Lung (tissue), 12 donors: Measurements from ENCODE around the gene SLC5A4. TPM values are rescaled to one million over a fixed set of nuclear protein-coding genes. Genes with fewer than 3 reads are reported as not detected.

Experiments used
- ATAC-seq: fragments of 200-7000 bp; cut with Tn5 transposase; one replicate; pipeline ENCODE4 v1.9.1; 2020; ENCODE audit warnings: moderate number of reproducible peaks; ENCODE audit not compliant: insufficient read depth, low FRiP score
- DNase-seq, 3 donors: peaks; one replicate each; pipeline ENCODE4 v3.0.0-alpha.2; 2013 to 2017
- H3K27ac ChIP-seq, 2 donors: one replicate each; pipeline ENCODE4 v1.5.1; 2013; ENCODE audit warnings: mild to moderate bottlenecking in 2 of 2, moderate library complexity in 2 of 2, control low read depth in 1 of 2, inconsistent platforms in 1 of 2, low read depth in 1 of 2, low read length in 1 of 2
- H3K27me3 ChIP-seq, 3 donors: one replicate each; pipeline ENCODE4 v1.5.1; 2013; ENCODE audit warnings: low read length in 2 of 3; ENCODE audit not compliant: control insufficient read depth in 3 of 3, insufficient read depth in 3 of 3
- H3K36me3 ChIP-seq, 4 donors: one replicate each; pipeline ENCODE4 v1.5.1; 2013; ENCODE audit warnings: low read length in 4 of 4, mild to moderate bottlenecking in 1 of 4, moderate library complexity in 1 of 4; ENCODE audit not compliant: control insufficient read depth in 4 of 4, insufficient read depth in 4 of 4
- H3K4me1 ChIP-seq, 5 donors: one replicate each; pipeline ENCODE4 v1.5.1; 2013; ENCODE audit warnings: low read length in 5 of 5, mild to moderate bottlenecking in 2 of 5, moderate library complexity in 1 of 5; ENCODE audit not compliant: control insufficient read depth in 5 of 5, insufficient read depth in 5 of 5
- H3K4me3 ChIP-seq: one replicate; pipeline ENCODE4 v1.5.1; 2013; ENCODE audit warnings: mild to moderate bottlenecking, control low read depth, moderate library complexity
- H3K9ac ChIP-seq, 2 donors: one replicate each; pipeline ENCODE4 v1.5.1; 2013; ENCODE audit warnings: low read length in 2 of 2, control low read depth in 1 of 2; ENCODE audit not compliant: insufficient read depth in 1 of 2
- H3K9me3 ChIP-seq, 4 donors: one replicate each; pipeline ENCODE4 v1.5.1; 2013; ENCODE audit warnings: low read length in 3 of 4, mild to moderate bottlenecking in 1 of 4, moderate library complexity in 1 of 4; ENCODE audit not compliant: control insufficient read depth in 4 of 4, insufficient read depth in 3 of 4
- CTCF ChIP-seq: IDR thresholded peaks from 2 replicates; pipeline ENCODE4 v1.5.1; 2012; ENCODE audit warnings: mild to moderate bottlenecking; ENCODE audit errors: control extremely low read depth, extremely low read depth
- WGBS, 2 donors: extraction: QIAGEN DNeasy Blood & Tissue Kit; methylation state at CpG; one replicate each; pipeline ENCODE4 v1.1.7; 2013; 5-methylcytosine and 5-hydroxymethylcytosine counted together
- polyA plus RNA-seq, 2 donors: library from polyadenylated mRNA; stranded (reverse); fragments of 200-250 nt; gene quantifications; one replicate each; pipeline ENCODE4 v1.2.1, GENCODE V29; 2013
- total RNA-seq, 2 donors: library from RNA; depleted of rRNA in 1 of 2; stranded (reverse); fragments of >200 nt in 1 of 2; gene quantifications; one replicate each; pipeline ENCODE4 v1.2.1, GENCODE V29; 2014 to 2021
- donor health status: control.
- donor health status: control.
- donor health status: Bipolar disorder and iron deficiency.
- donor health status: healthy.
- donor health status: DM: yes; HTN: yes; CAD: no.

Gene SLC5A4
- total and polyA plus RNA-seq, 4 donors = 0.30 to 1.9 (median 0.95) TPM

- no peak for TF ChIP-seq CTCF
- no peaks in the 10 kb centered on the region for H3K4me1 ChIP-seq
- DNase-seq (no peak), ATAC-seq (no peak)
- H3K27ac ChIP-seq = no peak overlapping the region
- H3K27me3 ChIP-seq = no peaks in the 10 kb centered on the region
- H3K36me3 ChIP-seq = no peaks in the 10 kb centered on the region
- WGBS, 2 donors = 66 to 69% methylated on average over 3 of the region's 3 CpGs
- H3K4me3 ChIP-seq = no peak overlapping the region
- peaks cover 0 to 5% (median 0%) of the 10 kb centered on the region in 4 donors for H3K9me3 ChIP-seq
- no peak overlapping the region for H3K9ac ChIP-seq
These were observed 579 bp upstream of the SLC5A4 start for GRCh38 chr22:32255726-32256125.

- Histone ChIP-seq H3K36me3 (no peaks in the 10 kb centered on the region), H3K27me3 (no peaks in the 10 kb centered on the region), H3K9me3 (peaks cover 0 to 1% (median 0%) of the 10 kb centered on the region in 4 donors), H3K4me3 (no peak overlapping the region), H3K27ac (no peak overlapping the region), H3K9ac (no peak overlapping the region), H3K4me1 (peaks cover 0 to 3% (median 0%) of the 10 kb centered on the region in 5 donors)
- ATAC-seq (no peak), DNase-seq (no peak)
- TF ChIP-seq CTCF = no peak
- 92 to 93% methylated on average over 1 of the region's 1 CpG for WGBS, 2 donors
These were observed 5.9 kb downstream of the SLC5A4 start for GRCh38 chr22:32249231-32249630.

- no peaks in the 10 kb centered on the region for H3K36me3 ChIP-seq
- no peak overlapping the region for H3K4me3 ChIP-seq
- ATAC-seq (no peak), DNase-seq (peak in 2 of 3 donors; percentile 1 to 7)
- no peak for TF ChIP-seq CTCF
- H3K27ac ChIP-seq = no peak overlapping the region
- 25 to 37% methylated on average over 1 of the region's 1 CpG for WGBS, 2 donors
- H3K4me1 ChIP-seq = peaks cover 0 to 3% (median 0%) of the 10 kb centered on the region in 5 donors
- no peaks in the 10 kb centered on the region for H3K27me3 ChIP-seq
- H3K9ac ChIP-seq = no peak overlapping the region
- peaks cover 0 to 1% (median 0%) of the 10 kb centered on the region in 4 donors for H3K9me3 ChIP-seq
These were observed 6.9 kb downstream of the SLC5A4 start for GRCh38 chr22:32248276-32248675.

GRCh38 chr22:32246166-32246565 lies 9.0 kb downstream of the SLC5A4 start:
- H3K27ac ChIP-seq = peak overlapping the region in 1 of 2 donors; percentile 14

More at GRCh38 chr22:32246166-32246565, 9.0 kb downstream of the SLC5A4 start:
- DNase-seq = no peak
- Histone ChIP-seq H3K36me3 (no peaks in the 10 kb centered on the region), H3K9ac (no peak overlapping the region), H3K27me3 (no peaks in the 10 kb centered on the region), H3K4me3 (no peak overlapping the region), H3K9me3 (no peaks in the 10 kb centered on the region), H3K4me1 (peaks cover 0 to 3% (median 0%) of the 10 kb centered on the region in 5 donors)
- 92 to 93% methylated on average over 5 of the region's 5 CpGs for WGBS, 2 donors
- ATAC-seq = no peak
- TF ChIP-seq CTCF = no peak
